Effector memory CD8-positive, alpha-beta T cell (primary cell): ENCODE data around the gene MXRA7.
"Not testable (repeated sequence)": the region's sequence is repeated elsewhere in the genome, so short reads cannot be mapped to it uniquely, and the experiment has no call there.

Source experiments
- ATAC-seq: fragments of 150-1000 bp; cut with Tn5 transposase; replicated peaks from 2 replicates; pipeline ENCODE4 v1.10.0; 2021; ENCODE audit warnings: mild to moderate bottlenecking, moderate library complexity
- DNase-seq, 3 experiments: peaks; one replicate each; pipeline ENCODE4 v3.0.0; 2021
- H3K27ac Mint-ChIP-seq, 2 donors: one replicate each; pipeline ENCODE4 v1.8.0; 2022; ENCODE audit warnings: mild to moderate bottlenecking in 2 of 2, mixed read lengths in 2 of 2, moderate library complexity in 2 of 2
- H3K27me3 Mint-ChIP-seq, 2 donors: one replicate each; pipeline ENCODE4 v1.8.0; 2022; ENCODE audit warnings: mixed read lengths in 2 of 2
- H3K36me3 Mint-ChIP-seq: one replicate; pipeline ENCODE4 v1.8.0; 2022; ENCODE audit warnings: mild to moderate bottlenecking, moderate library complexity, mixed read lengths; ENCODE audit not compliant: insufficient read depth
- H3K4me1 Mint-ChIP-seq, 2 donors: one replicate each; pipeline ENCODE4 v1.8.0; 2022; ENCODE audit warnings: low read depth in 2 of 2, mixed read lengths in 2 of 2
- H3K4me3 Mint-ChIP-seq, 2 donors: one replicate each; pipeline ENCODE4 v1.8.0; 2022; ENCODE audit warnings: mild to moderate bottlenecking in 2 of 2, mixed read lengths in 2 of 2, moderate library complexity in 2 of 2
- H3K9me3 Mint-ChIP-seq, 2 donors: one replicate each; pipeline ENCODE4 v1.8.0; 2022; ENCODE audit warnings: mixed read lengths in 2 of 2

The MXRA7 gene

GRCh38 chr17:76716839-76717215 lies 6.1 kb upstream of the MXRA7 start:
- DNase-seq (no peak), ATAC-seq (no peak)
- Mint-ChIP-seq H3K36me3 (peaks cover 86% of the 10 kb centered on the region), H3K27ac (peak overlapping the region; percentile 95 to 98), H3K4me3 (peak overlapping the region; percentile 56 to 66), H3K4me1 (peaks cover 29 to 30% of the 10 kb centered on the region in 2 donors), H3K9me3 (no peaks in the 10 kb centered on the region), H3K27me3 (no peaks in the 10 kb centered on the region)

DNA sequence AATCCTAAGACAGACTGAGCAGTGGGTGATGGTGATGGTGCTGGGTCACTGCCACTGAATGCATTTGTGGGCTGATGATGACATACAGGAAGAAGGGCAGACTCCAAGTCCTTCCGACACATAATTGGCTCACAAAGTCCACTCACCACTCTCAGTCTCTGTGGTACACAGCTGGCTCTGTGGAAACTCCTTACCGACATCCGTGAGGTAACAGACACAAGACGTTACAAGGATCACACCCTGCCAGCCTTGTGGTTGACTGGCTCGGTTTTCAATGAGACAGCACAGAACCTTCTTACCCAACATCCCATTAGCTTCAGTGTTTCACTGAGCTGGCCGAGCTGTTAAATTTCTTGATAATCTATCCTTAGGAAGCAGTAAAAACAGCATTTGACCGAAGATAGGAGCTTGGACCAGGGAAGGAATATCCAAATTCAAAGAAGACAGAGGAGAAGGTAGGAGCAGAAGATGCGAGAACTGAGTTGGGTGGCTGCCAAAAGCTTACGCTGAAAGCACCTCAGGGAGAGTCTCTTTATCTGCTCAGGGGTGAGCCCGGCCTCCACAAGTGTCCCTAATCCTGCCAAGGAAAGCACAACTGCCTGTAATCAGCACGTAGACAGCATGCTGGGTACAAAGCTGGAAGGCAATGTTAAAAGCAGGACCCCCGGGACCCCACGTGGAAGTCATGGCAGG lies 5.5 kb upstream of the MXRA7 start:
- ATAC-seq (peak; percentile 84), DNase-seq (peak; percentile 77 to 82 (median 81))
- peak overlapping the region; percentile 56 to 66 for H3K4me3 Mint-ChIP-seq
- no peaks in the 10 kb centered on the region for H3K9me3 Mint-ChIP-seq
- peak overlapping the region; percentile 95 to 98 for H3K27ac Mint-ChIP-seq
- H3K36me3 Mint-ChIP-seq = peaks cover 81% of the 10 kb centered on the region
- H3K27me3 Mint-ChIP-seq = no peaks in the 10 kb centered on the region
- peaks cover 27 to 29% of the 10 kb centered on the region in 2 donors for H3K4me1 Mint-ChIP-seq

DNA sequence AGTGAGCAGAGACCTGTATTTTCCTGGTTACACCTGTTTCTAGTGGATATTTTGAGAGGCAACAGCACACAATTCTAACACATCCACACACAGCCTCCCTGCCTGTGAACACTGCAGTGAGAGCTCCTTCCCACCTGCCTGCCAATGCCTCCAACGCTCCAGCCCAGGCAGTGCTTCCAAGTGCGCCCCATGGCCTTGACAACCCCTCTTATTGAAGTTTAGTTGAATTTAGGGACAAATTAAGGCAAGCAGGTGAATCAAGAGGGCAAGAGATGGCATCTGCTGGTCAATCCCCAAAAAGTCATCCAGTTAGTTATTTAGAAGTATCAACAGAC lies 4.7 kb upstream of the MXRA7 start:
- H3K9me3 Mint-ChIP-seq = no peaks in the 10 kb centered on the region
- ATAC-seq = no peak
- H3K4me1 Mint-ChIP-seq = peaks cover 30 to 31% of the 10 kb centered on the region in 2 donors
- peak overlapping the region; percentile 95 to 98 for H3K27ac Mint-ChIP-seq
- peak overlapping the region; percentile 56 to 66 for H3K4me3 Mint-ChIP-seq
- DNase-seq = no peak
- peaks cover 75% of the 10 kb centered on the region for H3K36me3 Mint-ChIP-seq
- no peaks in the 10 kb centered on the region for H3K27me3 Mint-ChIP-seq

- H3K9me3 Mint-ChIP-seq = no peaks in the 10 kb centered on the region
- DNase-seq = peak; percentile 80 to 83 (median 82)
- H3K27me3 Mint-ChIP-seq = no peaks in the 10 kb centered on the region
- peak overlapping the region; percentile 95 to 98 for H3K27ac Mint-ChIP-seq
- H3K4me3 Mint-ChIP-seq = peak overlapping the region; percentile 56 to 66
- peaks cover 72% of the 10 kb centered on the region for H3K36me3 Mint-ChIP-seq
- peaks cover 30 to 32% of the 10 kb centered on the region in 2 donors for H3K4me1 Mint-ChIP-seq
- ATAC-seq = peak; percentile 5
These were observed 4.2 kb upstream of the MXRA7 start for GRCh38 chr17:76714822-76715495.

- no peak overlapping the region for H3K4me3 Mint-ChIP-seq
- peaks cover 32 to 38% of the 10 kb centered on the region in 2 donors for H3K4me1 Mint-ChIP-seq
- peaks cover 69% of the 10 kb centered on the region for H3K36me3 Mint-ChIP-seq
- H3K9me3 Mint-ChIP-seq = no peaks in the 10 kb centered on the region
- H3K27ac Mint-ChIP-seq = peak overlapping the region; percentile 95 to 98
- ATAC-seq (no peak), DNase-seq (no peak)
- H3K27me3 Mint-ChIP-seq = no peaks in the 10 kb centered on the region
These were observed 3.6 kb upstream of the MXRA7 start for GRCh38 chr17:76714336-76714735.

DNA sequence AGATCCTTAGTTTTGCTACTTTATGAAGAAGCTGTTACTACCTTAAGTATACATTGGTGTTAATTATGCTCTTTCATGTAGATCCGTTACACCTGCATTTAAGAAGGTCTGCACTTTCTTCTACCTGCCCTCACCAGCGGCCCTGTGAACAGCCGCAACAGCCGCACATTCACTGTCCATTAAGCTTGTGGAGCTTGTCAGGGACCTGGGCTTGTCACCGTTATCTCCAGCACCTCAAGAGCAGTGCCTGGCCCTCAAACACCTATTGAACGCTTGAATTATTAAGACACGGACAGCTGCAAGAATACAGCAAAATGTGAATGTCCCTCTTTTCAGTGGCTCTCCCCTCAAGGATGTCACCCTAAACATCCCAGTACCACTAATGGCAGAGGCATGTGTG lies 3.0 kb upstream of the MXRA7 start:
- no peaks in the 10 kb centered on the region for H3K9me3 Mint-ChIP-seq
- H3K4me3 Mint-ChIP-seq = no peak overlapping the region
- H3K27me3 Mint-ChIP-seq = no peaks in the 10 kb centered on the region
- ATAC-seq (no peak), DNase-seq (no peak)
- peaks cover 66% of the 10 kb centered on the region for H3K36me3 Mint-ChIP-seq
- peaks cover 37 to 44% of the 10 kb centered on the region in 2 donors for H3K4me1 Mint-ChIP-seq
- H3K27ac Mint-ChIP-seq = peak overlapping the region; percentile 95 to 98

DNA sequence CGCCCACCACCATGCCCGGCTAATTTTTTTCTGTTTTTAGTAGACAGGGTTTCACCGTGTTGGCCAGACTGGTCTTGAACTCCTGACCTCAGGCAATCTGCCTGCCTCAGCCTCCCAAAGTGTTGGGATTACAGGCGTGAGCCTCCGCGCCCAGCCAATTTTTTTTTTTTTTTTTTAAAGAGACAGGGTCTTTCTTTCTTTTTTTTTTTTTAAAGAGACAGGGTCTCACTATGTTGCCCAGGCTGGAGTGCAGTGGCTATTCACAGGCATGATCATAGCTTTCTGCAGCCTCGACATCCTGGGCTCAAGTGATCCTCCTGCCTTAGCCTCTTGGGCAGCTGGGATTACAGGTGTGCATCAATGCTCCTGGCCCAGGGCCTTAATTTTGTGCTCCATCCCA lies 1.6 kb upstream of the MXRA7 start:
- DNase-seq, H3K9me3 Mint-ChIP-seq, H3K27me3 Mint-ChIP-seq, ATAC-seq: not testable (repeated sequence)
- Mint-ChIP-seq H3K27ac (peak overlapping the region; percentile 46 to 49), H3K36me3 (peaks cover 51% of the 10 kb centered on the region), H3K4me1 (peaks cover 43 to 52% of the 10 kb centered on the region in 2 donors), H3K4me3 (peak overlapping the region in 1 of 2 donors; percentile 51)

GRCh38 chr17:76709951-76710862 lies 558 bp downstream of the MXRA7 start:
- H3K9me3 Mint-ChIP-seq, DNase-seq, H3K27me3 Mint-ChIP-seq: not testable (repeated sequence)
- Mint-ChIP-seq H3K27ac (peak overlapping the region; percentile 49 to 60), H3K4me1 (peaks cover 30 to 37% of the 10 kb centered on the region in 2 donors), H3K4me3 (peak overlapping the region; percentile 72 to 73), H3K36me3 (peaks cover 30% of the 10 kb centered on the region)
- peak; percentile 13 for ATAC-seq

GRCh38 chr17:76709077-76709950 lies 1.5 kb downstream of the MXRA7 start:
- H3K4me3 Mint-ChIP-seq = peak overlapping the region; percentile 72 to 73
- peak overlapping the region; percentile 49 to 60 for H3K27ac Mint-ChIP-seq
- H3K4me1 Mint-ChIP-seq = peaks cover 24 to 30% of the 10 kb centered on the region in 2 donors
- no peak for ATAC-seq
- no peaks in the 10 kb centered on the region for H3K27me3 Mint-ChIP-seq
- DNase-seq = no peak
- peaks cover 21% of the 10 kb centered on the region for H3K36me3 Mint-ChIP-seq
- H3K9me3 Mint-ChIP-seq = no peaks in the 10 kb centered on the region

- H3K27me3 Mint-ChIP-seq = no peaks in the 10 kb centered on the region
- DNase-seq = no peak
- no peaks in the 10 kb centered on the region for H3K9me3 Mint-ChIP-seq
- ATAC-seq = no peak
- H3K4me1 Mint-ChIP-seq = peaks cover 21 to 27% of the 10 kb centered on the region in 2 donors
- peak overlapping the region in 1 of 2 donors; percentile 8 for H3K27ac Mint-ChIP-seq
- H3K36me3 Mint-ChIP-seq = peaks cover 21% of the 10 kb centered on the region
- peak overlapping the region in 1 of 2 donors; percentile 72 for H3K4me3 Mint-ChIP-seq
These were observed 2.6 kb downstream of the MXRA7 start for GRCh38 chr17:76707985-76708807.

DNA sequence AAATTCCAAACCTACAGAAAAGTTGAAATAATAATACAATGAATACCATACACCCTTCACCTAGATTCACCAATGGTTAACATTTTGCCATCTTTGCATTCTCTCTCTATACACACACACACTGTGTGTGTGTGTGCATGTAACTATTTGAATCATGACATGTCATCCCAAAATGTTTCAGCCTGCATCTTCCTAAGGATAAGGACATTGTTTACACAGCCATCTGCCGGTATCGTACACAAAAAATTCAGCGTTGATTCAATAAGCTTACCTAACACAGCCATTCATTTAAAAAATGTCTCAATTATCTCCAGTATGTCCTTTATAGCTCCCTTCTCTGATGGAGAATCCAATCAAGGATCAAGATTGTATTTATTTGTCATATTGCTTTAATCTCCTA lies 3.9 kb downstream of the MXRA7 start:
- Mint-ChIP-seq H3K27ac (no peak overlapping the region), H3K36me3 (peaks cover 10% of the 10 kb centered on the region), H3K4me1 (peaks cover 21 to 27% of the 10 kb centered on the region in 2 donors)

GRCh38 chr17:76704805-76705204 lies 6.0 kb downstream of the MXRA7 start:
- no peak overlapping the region for H3K4me3 Mint-ChIP-seq
- no peak for ATAC-seq
- no peak for DNase-seq
- H3K36me3 Mint-ChIP-seq = peaks cover 4% of the 10 kb centered on the region
- H3K4me1 Mint-ChIP-seq = peaks cover 22 to 34% of the 10 kb centered on the region in 2 donors
- H3K27ac Mint-ChIP-seq = no peak overlapping the region
- H3K27me3 Mint-ChIP-seq = no peaks in the 10 kb centered on the region
- H3K9me3 Mint-ChIP-seq = no peaks in the 10 kb centered on the region

More for the DNA sequence above, 3.9 kb downstream of the MXRA7 start:
- no peaks in the 10 kb centered on the region for H3K27me3 Mint-ChIP-seq
- no peak overlapping the region for H3K4me3 Mint-ChIP-seq
- DNase-seq (no peak), ATAC-seq (no peak)
- no peaks in the 10 kb centered on the region for H3K9me3 Mint-ChIP-seq
